HG03095 (cell line): ENCODE results near the gene EHD3.

ENCODE experiments used
- ATAC-seq: cut with Tn5 transposase; IDR thresholded peaks from one replicate; pipeline ENCODE4 v1.9.1; 2021; ENCODE audit warnings: moderate library complexity; ENCODE audit not compliant: unreplicated experiment

Gene EHD3

GRCh38 chr2:31233741-31234682, at the start of gene EHD3:
Gene EHD3 (plus strand): TSS chr2:31234152. CDS start chr2:31234622, 470 bp downstream.
- ATAC-seq, result peak; percentile 96

GRCh38 chr2:31187166-31187565, 46.8 kb upstream of the EHD3 start:
- no peak for ATAC-seq

- ATAC-seq, result no peak
These were observed 45.8 kb upstream of the EHD3 start for GRCh38 chr2:31188131-31188530.

GRCh38 chr2:31189141-31189540, 44.8 kb upstream of the EHD3 start:
- no peak for ATAC-seq

- ATAC-seq, result no peak
These were observed 43.8 kb upstream of the EHD3 start for GRCh38 chr2:31190188-31190587.

GRCh38 chr2:31191931-31192330, 42.0 kb upstream of the EHD3 start:
- no peak for ATAC-seq

GRCh38 chr2:31192396-31192795, 41.6 kb upstream of the EHD3 start:
- ATAC-seq, result no peak

- no peak for ATAC-seq
These were observed 41.0 kb upstream of the EHD3 start for GRCh38 chr2:31192851-31193392.

GRCh38 chr2:31193806-31194205, 40.1 kb upstream of the EHD3 start:
- no peak for ATAC-seq

GRCh38 chr2:31196622-31197021, 37.3 kb upstream of the EHD3 start:
- no peak for ATAC-seq

- ATAC-seq, result no peak
These were observed 36.8 kb upstream of the EHD3 start for GRCh38 chr2:31197166-31197565.

GRCh38 chr2:31197669-31198068, 36.3 kb upstream of the EHD3 start:
- no peak for ATAC-seq

GRCh38 chr2:31199206-31199605, 34.7 kb upstream of the EHD3 start:
- ATAC-seq, result no peak

GRCh38 chr2:31200972-31201371, 33.0 kb upstream of the EHD3 start:
- ATAC-seq, result no peak

GRCh38 chr2:31202041-31202440, 31.9 kb upstream of the EHD3 start:
- ATAC-seq, result no peak

- no peak for ATAC-seq
These were observed 31.1 kb upstream of the EHD3 start for GRCh38 chr2:31202833-31203232.

GRCh38 chr2:31203916-31204315, 30.0 kb upstream of the EHD3 start:
- no peak for ATAC-seq

- ATAC-seq, result no peak
These were observed 29.2 kb upstream of the EHD3 start for GRCh38 chr2:31204783-31205182.

- no peak for ATAC-seq
These were observed 28.8 kb upstream of the EHD3 start for GRCh38 chr2:31205186-31205585.

- ATAC-seq, result no peak
These were observed 28.3 kb upstream of the EHD3 start for GRCh38 chr2:31205613-31206012.

GRCh38 chr2:31207790-31208189, 26.2 kb upstream of the EHD3 start:
- ATAC-seq, result no peak

GRCh38 chr2:31208240-31208639, 25.7 kb upstream of the EHD3 start:
- no peak for ATAC-seq
